Measurements from ENCODE around the gene SEC31A.

Gene SEC31A

DNA sequence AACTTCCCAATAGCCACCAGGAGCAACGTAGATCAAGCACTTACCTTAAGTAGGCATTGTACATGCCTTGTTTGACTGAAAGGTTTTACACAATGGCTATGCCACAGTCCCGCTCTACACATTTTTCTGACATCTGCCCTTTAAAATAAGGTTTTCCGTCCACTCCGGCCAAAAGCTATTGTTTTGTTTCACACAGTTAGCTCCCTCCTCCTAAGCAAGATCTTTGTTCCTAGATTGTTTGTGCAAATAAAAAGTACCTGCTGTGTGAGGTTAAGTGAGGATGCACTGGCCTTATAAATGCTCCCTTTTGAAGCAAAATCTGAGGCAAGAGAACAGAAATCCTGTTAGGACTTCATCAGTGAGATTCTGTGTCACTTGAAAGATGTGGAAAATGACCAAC is 104.1 kb downstream of the SEC31A start:
- TF ChIP-seq, protein P1, sequence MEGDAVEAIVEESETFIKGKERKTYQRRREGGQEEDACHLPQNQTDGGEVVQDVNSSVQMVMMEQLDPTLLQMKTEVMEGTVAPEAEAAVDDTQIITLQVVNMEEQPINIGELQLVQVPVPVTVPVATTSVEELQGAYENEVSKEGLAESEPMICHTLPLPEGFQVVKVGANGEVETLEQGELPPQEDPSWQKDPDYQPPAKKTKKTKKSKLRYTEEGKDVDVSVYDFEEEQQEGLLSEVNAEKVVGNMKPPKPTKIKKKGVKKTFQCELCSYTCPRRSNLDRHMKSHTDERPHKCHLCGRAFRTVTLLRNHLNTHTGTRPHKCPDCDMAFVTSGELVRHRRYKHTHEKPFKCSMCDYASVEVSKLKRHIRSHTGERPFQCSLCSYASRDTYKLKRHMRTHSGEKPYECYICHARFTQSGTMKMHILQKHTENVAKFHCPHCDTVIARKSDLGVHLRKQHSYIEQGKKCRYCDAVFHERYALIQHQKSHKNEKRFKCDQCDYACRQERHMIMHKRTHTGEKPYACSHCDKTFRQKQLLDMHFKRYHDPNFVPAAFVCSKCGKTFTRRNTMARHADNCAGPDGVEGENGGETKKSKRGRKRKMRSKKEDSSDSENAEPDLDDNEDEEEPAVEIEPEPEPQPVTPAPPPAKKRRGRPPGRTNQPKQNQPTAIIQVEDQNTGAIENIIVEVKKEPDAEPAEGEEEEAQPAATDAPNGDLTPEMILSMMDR (IDR thresholded peaks at IDR 0.05; ENCODE audit: low read depth, low read length, missing control alignments) = no peak
- DNase-seq (ENCODE audit: low read depth) = no peak
- no peak overlapping the region for H3K4me3 ChIP-seq (ENCODE audit: low read depth, low read length)

DNA sequence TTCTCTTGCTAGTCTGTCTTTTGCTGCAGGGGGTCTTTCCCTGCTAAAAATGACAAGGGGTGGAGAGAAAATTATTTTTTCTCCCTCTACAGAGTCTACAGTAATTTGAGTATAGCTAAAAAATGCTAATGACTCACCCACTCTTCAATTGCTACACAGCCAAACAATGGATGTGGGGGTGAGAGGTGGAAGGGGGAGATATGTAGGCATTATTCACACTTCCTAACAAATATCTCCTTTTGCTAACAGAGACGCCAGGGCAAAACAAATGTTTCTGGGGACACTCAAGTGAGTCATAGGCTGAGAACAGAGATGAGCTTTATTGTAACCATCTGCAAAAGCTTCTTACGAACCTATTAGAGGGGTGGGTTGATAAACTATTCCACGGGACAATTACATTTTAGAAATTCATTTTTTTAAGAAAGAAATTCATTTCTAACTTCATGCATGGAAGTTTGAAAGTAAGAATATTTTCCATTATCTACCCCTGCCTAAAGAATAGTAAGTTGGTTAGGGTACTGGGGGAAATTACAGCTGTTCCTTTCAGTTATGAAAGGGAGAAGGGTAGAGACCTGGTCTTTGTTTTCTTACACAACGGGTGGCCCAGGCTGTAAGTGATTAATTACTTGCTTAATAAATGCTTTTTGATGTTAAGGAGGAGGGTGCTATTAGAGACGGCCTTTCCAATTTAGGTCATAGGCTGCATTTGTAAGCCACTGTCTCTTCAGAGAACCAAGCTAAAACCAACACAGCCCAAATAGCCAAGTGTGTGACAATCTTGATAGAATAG is 105.1 kb downstream of the SEC31A start:
- no peak overlapping the region for H3K4me3 ChIP-seq (ENCODE audit: low read depth, low read length)
- DNase-seq (ENCODE audit: low read depth) = no peak
- TF ChIP-seq, protein P1 (IDR thresholded peaks at IDR 0.05; ENCODE audit: low read depth, low read length, missing control alignments) = no peak

DNA sequence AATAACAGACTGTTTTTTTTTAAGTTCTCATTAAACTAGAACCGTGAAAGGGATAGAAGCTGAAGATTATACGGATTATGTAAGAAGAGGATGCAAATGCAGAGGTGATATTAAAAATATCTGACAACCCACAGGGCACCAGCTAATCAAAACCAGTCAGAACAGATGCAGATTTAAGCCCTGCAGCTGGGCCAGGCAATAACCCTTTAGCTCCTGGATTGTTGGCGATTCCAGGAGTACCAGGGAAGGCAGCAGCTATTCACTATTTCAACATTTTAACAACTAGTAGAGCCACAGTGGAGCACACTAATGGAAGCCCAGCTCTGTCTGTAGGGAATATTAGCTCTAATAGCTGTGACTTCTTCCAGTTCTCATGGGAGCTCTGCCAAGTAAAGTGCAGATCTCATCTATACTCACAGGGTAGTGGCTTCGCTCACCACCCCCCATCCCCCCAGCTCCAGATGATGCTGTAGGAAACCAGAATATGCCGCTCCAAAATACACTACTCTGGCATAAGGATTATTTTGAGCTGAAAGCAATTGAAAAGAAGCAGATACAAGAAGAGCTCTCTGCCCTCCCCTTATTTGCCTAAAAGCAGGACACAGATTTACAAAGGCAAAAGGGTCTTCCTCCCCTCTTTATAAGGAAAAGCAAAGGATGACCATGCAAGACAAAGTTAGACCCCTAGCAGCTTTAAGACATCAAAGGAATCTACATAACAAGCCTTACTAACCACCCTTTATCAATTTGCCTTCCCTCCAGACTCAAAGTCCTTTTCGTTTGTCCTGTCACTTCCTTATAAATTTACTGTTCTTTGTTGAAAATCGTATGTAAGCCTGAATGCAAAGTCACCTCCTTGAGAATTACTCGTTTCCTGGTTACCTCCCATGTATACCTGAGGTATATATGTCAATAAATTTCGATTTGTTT is 106.0 kb downstream of the SEC31A start:
- no peak overlapping the region for H3K4me3 ChIP-seq (ENCODE audit: low read depth, low read length)
- no peak for DNase-seq (ENCODE audit: low read depth)
- TF ChIP-seq, protein P1 (IDR thresholded peaks at IDR 0.05; ENCODE audit: low read depth, low read length, missing control alignments) = no peak

DNA sequence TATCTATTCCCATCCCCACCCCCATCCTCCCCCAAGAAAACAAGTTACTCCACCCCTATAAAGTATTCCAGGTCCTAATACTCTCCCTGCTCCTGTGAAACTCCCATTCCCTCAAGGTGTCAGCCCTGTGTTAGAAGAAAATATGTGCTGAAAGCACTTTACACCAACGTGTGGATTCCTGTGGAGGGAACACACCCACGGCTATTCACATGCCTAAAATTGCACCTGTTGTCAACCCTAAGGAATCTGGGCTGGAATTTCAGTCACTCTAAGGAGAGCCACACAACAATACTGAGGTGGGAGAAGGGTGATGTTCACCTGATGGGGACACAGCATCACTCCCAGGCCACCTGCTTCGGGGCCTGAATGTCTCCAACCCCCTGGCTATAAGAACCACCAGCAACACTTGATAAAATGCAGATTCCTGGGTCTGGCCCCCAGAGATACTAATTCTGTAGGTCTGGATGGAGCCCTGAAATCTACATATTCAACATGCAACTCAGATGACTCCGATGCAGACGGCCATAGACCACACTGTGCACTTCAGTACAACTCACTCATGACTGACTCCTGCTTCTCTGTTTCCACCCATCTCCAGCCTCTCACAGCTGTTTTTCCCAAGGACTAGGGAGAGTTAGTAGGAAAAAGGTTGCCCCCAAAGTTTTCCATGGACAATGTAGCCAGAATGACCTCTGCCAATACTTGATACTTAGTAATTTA is 108.2 kb downstream of the SEC31A start:
- DNase-seq (ENCODE audit: low read depth) = no peak
- TF ChIP-seq, protein P1 (IDR thresholded peaks at IDR 0.05; ENCODE audit: low read depth, low read length, missing control alignments) = no peak
- no peak overlapping the region for H3K4me3 ChIP-seq (ENCODE audit: low read depth, low read length)

DNA sequence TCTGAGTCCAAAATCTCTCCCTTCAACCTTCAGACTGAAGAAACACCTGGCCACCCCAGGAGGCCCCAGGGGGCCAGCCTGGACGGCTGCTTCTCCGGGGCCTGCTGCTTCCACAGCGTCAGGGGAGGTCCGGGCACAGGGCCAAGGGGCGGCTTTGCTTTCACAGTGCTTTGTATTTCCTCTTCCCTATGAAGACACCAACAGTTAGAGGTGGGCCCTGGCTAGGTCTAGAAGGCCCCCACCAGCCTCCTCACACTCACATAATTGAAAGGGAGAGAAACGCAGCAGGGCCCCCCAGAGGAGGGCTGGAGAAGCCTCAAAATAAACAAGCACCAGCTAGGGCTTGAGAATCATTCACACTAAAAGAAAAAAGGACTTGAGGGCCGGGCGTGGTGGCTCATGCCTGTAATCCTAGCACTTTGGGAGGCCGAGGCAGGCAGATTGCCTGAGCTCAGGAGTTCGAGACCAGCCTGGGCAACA is 110.2 kb downstream of the SEC31A start:
- no peak for DNase-seq (ENCODE audit: low read depth)
- H3K4me3 ChIP-seq (ENCODE audit: low read depth, low read length) = no peak overlapping the region
- TF ChIP-seq, protein P1 (IDR thresholded peaks at IDR 0.05; ENCODE audit: low read depth, low read length, missing control alignments) = no peak

DNA sequence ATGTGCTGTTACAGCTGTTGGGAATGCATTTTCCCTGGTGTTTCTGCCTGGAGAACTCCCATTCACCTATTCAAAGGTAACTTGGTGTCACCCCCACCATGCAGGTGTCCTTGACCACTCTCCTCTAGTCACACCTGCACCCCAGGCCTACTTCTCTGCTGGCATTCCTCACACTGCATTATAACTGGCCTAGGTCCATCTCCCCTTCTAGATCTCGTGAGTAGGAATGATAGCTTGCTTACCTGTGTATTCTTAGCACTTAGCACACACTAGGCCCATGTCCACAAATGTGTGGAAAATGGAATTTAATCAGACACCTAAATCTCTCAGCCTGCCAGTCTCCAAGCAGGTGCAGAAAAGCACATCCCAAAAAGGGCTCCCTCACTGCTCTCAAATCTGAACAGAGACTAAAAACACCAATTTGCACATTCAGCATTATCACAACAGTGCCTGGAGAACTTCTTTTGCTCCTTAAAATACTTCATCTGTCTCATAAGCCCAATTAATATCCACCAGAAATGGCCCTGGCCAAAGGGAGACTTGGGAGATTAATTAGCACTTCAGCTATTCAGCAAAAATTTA is 110.7 kb downstream of the SEC31A start:
- DNase-seq (ENCODE audit: low read depth) = no peak
- no peak overlapping the region for H3K4me3 ChIP-seq (ENCODE audit: low read depth, low read length)
- TF ChIP-seq, protein P1 (IDR thresholded peaks at IDR 0.05; ENCODE audit: low read depth, low read length, missing control alignments) = no peak
